WTC11 (cell line): ENCODE measurements around the gene SLC7A7. TPM values are rescaled to one million over a fixed set of nuclear protein-coding genes. Genes with fewer than 3 reads are reported as not detected.
"Not testable (repeated sequence)": the region's sequence is repeated elsewhere in the genome, so short reads cannot be mapped to it uniquely, and the experiment has no call there.

Experiments
- ATAC-seq: fragments of 200-7000 bp; cut with Tn5 transposase; 2 replicates; pipeline ENCODE4 v1.10.0; 2021; ENCODE audit warnings: mild to moderate bottlenecking, moderate library complexity
- CTCF ChIA-PET: fragments of 300-600 bp; sonication (Branson Sonifier 250); formaldehyde crosslinking; loops from one replicate; lab custom pipeline; 2021; ENCODE audit warnings: antibody characterized with exemption; lab: Charles Lee
- POLR2A ChIA-PET: fragments of 350-600 bp; sonication (Branson Sonifier 250); formaldehyde crosslinking; loops from one replicate; lab custom pipeline; 2021; ENCODE audit warnings: antibody characterized with exemption; lab: Charles Lee
- DNase-seq: peaks from one replicate; pipeline ENCODE4 v3.0.0; 2021; ENCODE audit warnings: low spot score
- H3K27ac Mint-ChIP-seq: 2 replicates; pipeline ENCODE4 v1.8.0; 2021; ENCODE audit warnings: mixed read lengths
- H3K27me3 Mint-ChIP-seq: 2 replicates; pipeline ENCODE4 v1.8.0; 2021; ENCODE audit warnings: low read depth, mild to moderate bottlenecking, moderate library complexity, mixed read lengths
- H3K36me3 Mint-ChIP-seq: 2 replicates; pipeline ENCODE4 v1.8.0; 2021; ENCODE audit warnings: mixed read lengths
- H3K4me1 Mint-ChIP-seq: 2 replicates; pipeline ENCODE4 v1.8.0; 2022; ENCODE audit warnings: mixed read lengths
- H3K4me3 Mint-ChIP-seq: 2 replicates; pipeline ENCODE4 v1.8.0; 2021; ENCODE audit warnings: mild to moderate bottlenecking, moderate library complexity, mixed read lengths
- H3K9me3 Mint-ChIP-seq: 2 replicates; pipeline ENCODE4 v1.8.0; 2021; ENCODE audit warnings: mixed read lengths
- ERG ChIP-seq: fragments of 250-450 bp; sonication (Bioruptor Pico); IDR thresholded peaks from 2 replicates; pipeline ENCODE4 v1.8.0; 2021; ENCODE audit warnings: mild to moderate bottlenecking
- GRHL2 ChIP-seq: fragments of 250-450 bp; sonication (Bioruptor Pico); IDR thresholded peaks from 2 replicates; pipeline ENCODE4 v1.8.0; 2022; ENCODE audit warnings: mild to moderate bottlenecking, moderate library complexity; ENCODE audit not compliant: insufficient replicate concordance, severe bottlenecking
- IRF1 ChIP-seq: sonication (generic); formaldehyde crosslinking; IDR thresholded peaks from 2 replicates; pipeline ENCODE4 v1.8.0; 2023; ENCODE audit warnings: missing genetic modification reagents
- MAX ChIP-seq: sonication (generic); formaldehyde crosslinking; IDR thresholded peaks from 2 replicates; pipeline ENCODE4 v1.8.0; 2022; ENCODE audit warnings: mild to moderate bottlenecking, missing genetic modification reagents
- SMAD3 ChIP-seq: sonication (generic); formaldehyde crosslinking; IDR thresholded peaks from 2 replicates; pipeline ENCODE4 v1.8.0; 2022; ENCODE audit warnings: missing genetic modification reagents, mild to moderate bottlenecking, borderline replicate concordance
- SOX15 ChIP-seq: fragments of 250-450 bp; sonication (Bioruptor Pico); IDR thresholded peaks from 2 replicates; pipeline ENCODE4 v1.9.0; 2021; ENCODE audit warnings: mild to moderate bottlenecking
- TEAD4 ChIP-seq: sonication (generic); formaldehyde crosslinking; IDR thresholded peaks from 2 replicates; pipeline ENCODE4 v1.8.0; 2022; ENCODE audit warnings: mild to moderate bottlenecking, missing genetic modification reagents
- ZMAT4 ChIP-seq: fragments of 250-450 bp; sonication (Bioruptor Pico); IDR thresholded peaks from 2 replicates; pipeline ENCODE4 v1.9.0; 2021; ENCODE audit warnings: mild to moderate bottlenecking
- ZNF121 ChIP-seq: sonication (generic); formaldehyde crosslinking; IDR thresholded peaks from 2 replicates; pipeline ENCODE4 v1.8.0; 2023; ENCODE audit warnings: missing genetic modification reagents
- ZNF232 ChIP-seq: sonication (generic); formaldehyde crosslinking; IDR thresholded peaks from 2 replicates; pipeline ENCODE4 v1.8.0; 2022; ENCODE audit warnings: mild to moderate bottlenecking, missing genetic modification reagents
- ZNF281 ChIP-seq: sonication (generic); formaldehyde crosslinking; IDR thresholded peaks from 2 replicates; pipeline ENCODE4 v1.8.0; 2023; ENCODE audit warnings: mild to moderate bottlenecking, missing genetic modification reagents
- ZNF671 ChIP-seq: fragments of 250-450 bp; sonication (Bioruptor Pico); IDR thresholded peaks from 2 replicates; pipeline ENCODE4 v1.8.0; 2021; ENCODE audit warnings: mild to moderate bottlenecking
- total RNA-seq: library from RNA; stranded (reverse); gene quantifications from 3 replicates; pipeline ENCODE4 v1.2.3, GENCODE V29; 2021
- TF ChIP-seq, protein P1 (sequence below): fragments of 250-450 bp; sonication (Bioruptor Pico); IDR thresholded peaks from 2 replicates; pipeline ENCODE4 v1.9.0; 2021; ENCODE audit warnings: mild to moderate bottlenecking, borderline replicate concordance
- TF ChIP-seq, protein P2 (sequence below): sonication (generic); formaldehyde crosslinking; IDR thresholded peaks from 2 replicates; pipeline ENCODE4 v1.8.1; 2022; ENCODE audit warnings: mild to moderate bottlenecking, moderate library complexity, missing genetic modification reagents

SLC7A7 gene
- total RNA-seq, 1 experiment from 2014 or later: 4.3 TPM

DNA sequence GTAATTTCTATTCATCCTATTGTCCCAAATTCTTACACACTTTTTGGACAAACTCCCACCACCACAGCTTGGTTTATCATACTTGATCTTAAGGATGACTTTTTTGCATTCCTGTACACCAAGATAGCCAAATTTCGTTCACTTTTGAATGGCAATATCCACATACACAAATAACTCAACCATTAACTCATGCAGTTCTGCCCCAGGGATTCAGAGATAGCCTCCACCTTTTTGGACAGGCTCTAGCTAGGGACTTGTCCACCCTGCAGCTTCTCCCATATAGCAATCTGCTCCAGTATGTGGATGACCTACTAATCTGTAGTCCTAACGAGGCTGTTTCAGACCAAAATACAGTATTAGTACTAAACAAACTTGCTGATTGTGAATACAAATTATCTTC is 81.4 kb downstream of the SLC7A7 start (continued):
- TF ChIP-seq ZNF281 (CRISPR knock-in tag) (no peak), TEAD4 (CRISPR knock-in tag) (no peak), ZNF232 (no peak), MAX (CRISPR knock-in tag) (no peak), SMAD3 (CRISPR knock-in tag) (no peak), IRF1 (CRISPR knock-in tag) (no peak), GRHL2 (CRISPR knock-in tag) (no peak), ZNF671 (CRISPR knock-in tag) (no peak), ERG (no peak)
- TF ChIP-seq, protein P1, sequence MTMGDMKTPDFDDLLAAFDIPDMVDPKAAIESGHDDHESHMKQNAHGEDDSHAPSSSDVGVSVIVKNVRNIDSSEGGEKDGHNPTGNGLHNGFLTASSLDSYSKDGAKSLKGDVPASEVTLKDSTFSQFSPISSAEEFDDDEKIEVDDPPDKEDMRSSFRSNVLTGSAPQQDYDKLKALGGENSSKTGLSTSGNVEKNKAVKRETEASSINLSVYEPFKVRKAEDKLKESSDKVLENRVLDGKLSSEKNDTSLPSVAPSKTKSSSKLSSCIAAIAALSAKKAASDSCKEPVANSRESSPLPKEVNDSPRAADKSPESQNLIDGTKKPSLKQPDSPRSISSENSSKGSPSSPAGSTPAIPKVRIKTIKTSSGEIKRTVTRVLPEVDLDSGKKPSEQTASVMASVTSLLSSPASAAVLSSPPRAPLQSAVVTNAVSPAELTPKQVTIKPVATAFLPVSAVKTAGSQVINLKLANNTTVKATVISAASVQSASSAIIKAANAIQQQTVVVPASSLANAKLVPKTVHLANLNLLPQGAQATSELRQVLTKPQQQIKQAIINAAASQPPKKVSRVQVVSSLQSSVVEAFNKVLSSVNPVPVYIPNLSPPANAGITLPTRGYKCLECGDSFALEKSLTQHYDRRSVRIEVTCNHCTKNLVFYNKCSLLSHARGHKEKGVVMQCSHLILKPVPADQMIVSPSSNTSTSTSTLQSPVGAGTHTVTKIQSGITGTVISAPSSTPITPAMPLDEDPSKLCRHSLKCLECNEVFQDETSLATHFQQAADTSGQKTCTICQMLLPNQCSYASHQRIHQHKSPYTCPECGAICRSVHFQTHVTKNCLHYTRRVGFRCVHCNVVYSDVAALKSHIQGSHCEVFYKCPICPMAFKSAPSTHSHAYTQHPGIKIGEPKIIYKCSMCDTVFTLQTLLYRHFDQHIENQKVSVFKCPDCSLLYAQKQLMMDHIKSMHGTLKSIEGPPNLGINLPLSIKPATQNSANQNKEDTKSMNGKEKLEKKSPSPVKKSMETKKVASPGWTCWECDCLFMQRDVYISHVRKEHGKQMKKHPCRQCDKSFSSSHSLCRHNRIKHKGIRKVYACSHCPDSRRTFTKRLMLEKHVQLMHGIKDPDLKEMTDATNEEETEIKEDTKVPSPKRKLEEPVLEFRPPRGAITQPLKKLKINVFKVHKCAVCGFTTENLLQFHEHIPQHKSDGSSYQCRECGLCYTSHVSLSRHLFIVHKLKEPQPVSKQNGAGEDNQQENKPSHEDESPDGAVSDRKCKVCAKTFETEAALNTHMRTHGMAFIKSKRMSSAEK (CRISPR knock-in tag): no peak
- TF ChIP-seq, protein P2, sequence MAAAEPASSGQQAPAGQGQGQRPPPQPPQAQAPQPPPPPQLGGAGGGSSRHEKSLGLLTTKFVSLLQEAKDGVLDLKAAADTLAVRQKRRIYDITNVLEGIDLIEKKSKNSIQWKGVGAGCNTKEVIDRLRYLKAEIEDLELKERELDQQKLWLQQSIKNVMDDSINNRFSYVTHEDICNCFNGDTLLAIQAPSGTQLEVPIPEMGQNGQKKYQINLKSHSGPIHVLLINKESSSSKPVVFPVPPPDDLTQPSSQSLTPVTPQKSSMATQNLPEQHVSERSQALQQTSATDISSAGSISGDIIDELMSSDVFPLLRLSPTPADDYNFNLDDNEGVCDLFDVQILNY: no peak

DNA sequence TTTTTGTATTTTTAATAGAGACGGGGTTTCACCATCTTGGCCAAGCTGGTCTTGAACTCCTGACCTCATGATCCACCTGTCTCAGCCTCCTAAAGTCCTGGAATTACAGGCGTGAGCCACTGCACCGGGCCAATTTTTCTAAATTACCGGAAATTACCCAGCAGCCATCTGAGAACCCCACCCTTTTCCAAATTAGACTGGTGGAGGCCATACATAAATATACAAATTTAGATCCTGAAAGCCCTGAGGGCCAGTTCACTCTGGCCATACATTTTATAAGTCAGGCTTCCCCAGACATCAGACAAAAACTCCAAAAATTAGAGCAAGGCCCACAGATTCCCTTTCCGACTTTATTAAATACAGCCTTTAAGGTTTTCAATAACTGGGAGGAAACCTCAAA is 83.2 kb downstream of the SLC7A7 start:
- H3K27ac Mint-ChIP-seq, POLR2A ChIA-PET, H3K4me1 Mint-ChIP-seq, H3K4me3 Mint-ChIP-seq, DNase-seq, H3K9me3 Mint-ChIP-seq, ATAC-seq, CTCF ChIA-PET, H3K36me3 Mint-ChIP-seq, H3K27me3 Mint-ChIP-seq: not testable (repeated sequence)

DNA sequence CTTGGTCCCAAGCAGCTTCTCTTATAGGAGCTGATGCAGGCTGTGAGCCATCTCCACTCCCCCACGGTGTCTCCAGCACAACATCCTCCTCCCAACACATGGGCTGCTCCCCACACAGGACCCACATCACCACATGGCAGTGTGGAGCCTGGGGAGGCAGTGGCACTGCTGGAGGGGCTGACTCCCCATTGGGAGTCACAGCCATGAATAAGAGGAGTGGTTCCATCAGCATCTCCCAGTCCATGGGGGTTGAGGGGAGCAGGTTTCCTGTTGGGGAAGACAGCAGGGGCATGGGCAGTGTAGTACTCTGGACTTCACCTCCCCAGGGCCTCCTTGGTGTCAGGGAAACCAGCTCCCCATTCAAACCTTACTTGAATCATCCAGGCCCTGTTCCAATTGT is 89.2 kb downstream of the SLC7A7 start:
- CTCF ChIA-PET: no interaction called here
- H3K36me3 Mint-ChIP-seq: no peaks in the 10 kb centered on the region
- POLR2A ChIA-PET: no interaction called here
- TF ChIP-seq ZNF232 (no peak), ZNF121 (no peak), SOX15 (CRISPR knock-in tag) (no peak), ZMAT4 (CRISPR knock-in tag) (no peak)
- ATAC-seq: no peak
- no peak overlapping the region for H3K4me3 Mint-ChIP-seq
- H3K27me3 Mint-ChIP-seq: no peaks in the 10 kb centered on the region; the same call in 1 of the 2 replicates
- no peak for DNase-seq
- H3K4me1 Mint-ChIP-seq: peaks cover 6% of the 10 kb centered on the region; the same call in 1 of the 2 replicates
- peaks cover 13% of the 10 kb centered on the region; the same call in 1 of the 2 replicates for H3K9me3 Mint-ChIP-seq
- no peak overlapping the region for H3K27ac Mint-ChIP-seq

GRCh38 chr14:22725374-22725773 is 89.9 kb downstream of the SLC7A7 start:
- CTCF ChIA-PET, H3K27ac Mint-ChIP-seq, ATAC-seq, POLR2A ChIA-PET, H3K27me3 Mint-ChIP-seq, H3K36me3 Mint-ChIP-seq, H3K4me3 Mint-ChIP-seq, H3K4me1 Mint-ChIP-seq, DNase-seq: not testable (repeated sequence)
- H3K9me3 Mint-ChIP-seq: peaks cover 13% of the 10 kb centered on the region; the same call in 1 of the 2 replicates

GRCh38 chr14:22724847-22725246 is 90.4 kb downstream of the SLC7A7 start:
- H3K27me3 Mint-ChIP-seq, H3K36me3 Mint-ChIP-seq, H3K4me1 Mint-ChIP-seq, ATAC-seq, DNase-seq, H3K27ac Mint-ChIP-seq, POLR2A ChIA-PET, H3K4me3 Mint-ChIP-seq, CTCF ChIA-PET: not testable (repeated sequence)
- H3K9me3 Mint-ChIP-seq: peaks cover 13% of the 10 kb centered on the region; the same call in 1 of the 2 replicates
